Measurements from ENCODE around the gene ACSL3. TPM values are rescaled to one million over a fixed set of nuclear protein-coding genes. Genes with fewer than 3 reads are reported as not detected.

The ACSL3 gene
- total RNA-seq, 1 donor from 2014 or later: 48.9 TPM

DNA sequence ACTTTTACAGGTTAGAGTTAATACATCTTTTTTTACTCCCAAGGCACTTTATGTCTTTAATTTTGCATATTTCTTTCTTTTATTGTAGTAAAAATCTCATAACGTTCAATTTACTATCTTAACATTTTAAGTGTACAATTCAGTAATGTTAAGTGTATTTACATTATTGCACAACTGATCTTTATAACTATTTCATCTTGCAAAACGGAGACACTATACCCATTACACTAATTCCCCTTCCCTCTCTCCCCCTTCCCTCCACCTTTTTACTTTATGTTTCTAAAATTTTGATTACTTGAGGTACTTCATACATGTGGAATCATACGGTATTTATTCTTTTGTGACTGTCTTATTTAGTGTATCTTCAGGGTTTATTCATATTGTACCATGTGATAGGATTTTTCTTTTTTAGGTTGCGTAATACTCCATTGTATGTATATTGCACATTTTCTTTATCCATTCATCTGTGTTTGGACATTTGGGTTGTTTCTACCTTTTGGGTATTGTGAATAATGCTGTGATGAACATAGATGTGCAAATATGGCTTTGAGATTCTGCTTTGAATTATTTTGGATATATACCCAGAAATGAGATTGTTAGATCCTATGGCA lies 75.0 kb downstream of the ACSL3 start:
- no peak overlapping the region for H3K4me3 ChIP-seq
- no peaks in the 10 kb centered on the region for H3K27me3 ChIP-seq
- DNase-seq (ENCODE audit: low spot score in 2 of 2): no peak
- no peaks in the 10 kb centered on the region for H3K4me1 ChIP-seq
- H3K27ac ChIP-seq: no peak overlapping the region
- H3K9me3 ChIP-seq: peaks cover 8 to 24% of the 10 kb centered on the region in 2 donors
- TF ChIP-seq, protein P1, sequence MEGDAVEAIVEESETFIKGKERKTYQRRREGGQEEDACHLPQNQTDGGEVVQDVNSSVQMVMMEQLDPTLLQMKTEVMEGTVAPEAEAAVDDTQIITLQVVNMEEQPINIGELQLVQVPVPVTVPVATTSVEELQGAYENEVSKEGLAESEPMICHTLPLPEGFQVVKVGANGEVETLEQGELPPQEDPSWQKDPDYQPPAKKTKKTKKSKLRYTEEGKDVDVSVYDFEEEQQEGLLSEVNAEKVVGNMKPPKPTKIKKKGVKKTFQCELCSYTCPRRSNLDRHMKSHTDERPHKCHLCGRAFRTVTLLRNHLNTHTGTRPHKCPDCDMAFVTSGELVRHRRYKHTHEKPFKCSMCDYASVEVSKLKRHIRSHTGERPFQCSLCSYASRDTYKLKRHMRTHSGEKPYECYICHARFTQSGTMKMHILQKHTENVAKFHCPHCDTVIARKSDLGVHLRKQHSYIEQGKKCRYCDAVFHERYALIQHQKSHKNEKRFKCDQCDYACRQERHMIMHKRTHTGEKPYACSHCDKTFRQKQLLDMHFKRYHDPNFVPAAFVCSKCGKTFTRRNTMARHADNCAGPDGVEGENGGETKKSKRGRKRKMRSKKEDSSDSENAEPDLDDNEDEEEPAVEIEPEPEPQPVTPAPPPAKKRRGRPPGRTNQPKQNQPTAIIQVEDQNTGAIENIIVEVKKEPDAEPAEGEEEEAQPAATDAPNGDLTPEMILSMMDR (IDR thresholded peaks at IDR 0.05): no peak
- H3K36me3 ChIP-seq: peaks cover 35 to 89% of the 10 kb centered on the region in 2 donors
- intact Hi-C loops (cut with DNase I): no loop called here

DNA sequence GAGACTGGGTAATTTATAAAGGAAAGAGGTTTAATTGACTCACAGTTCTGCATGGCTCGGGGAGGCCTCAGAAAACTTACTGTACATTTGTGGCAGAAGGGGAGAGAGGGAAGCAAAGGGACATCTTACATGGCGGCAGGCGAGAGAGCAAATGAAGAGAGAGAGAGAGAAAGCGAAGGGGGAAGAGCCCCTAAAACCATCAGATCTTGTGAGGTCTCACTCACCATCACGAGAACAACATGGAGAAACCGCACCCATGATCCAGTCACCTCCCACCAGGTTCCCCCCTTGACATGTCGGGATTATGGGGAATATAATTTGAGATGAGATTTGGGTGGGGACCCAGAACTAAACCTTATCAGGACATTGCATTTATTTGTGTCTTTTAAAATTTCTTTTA lies 75.9 kb downstream of the ACSL3 start:
- H3K9me3 ChIP-seq: peaks cover 8 to 24% of the 10 kb centered on the region in 2 donors
- TF ChIP-seq, protein P1 (IDR thresholded peaks at IDR 0.05): no peak
- DNase-seq (ENCODE audit: low spot score in 2 of 2): no peak
- H3K4me3 ChIP-seq: no peak overlapping the region
- intact Hi-C loops (cut with DNase I): no loop called here
- H3K27me3 ChIP-seq: no peaks in the 10 kb centered on the region
- H3K27ac ChIP-seq: no peak overlapping the region
- H3K4me1 ChIP-seq: no peaks in the 10 kb centered on the region
- H3K36me3 ChIP-seq: peaks cover 33 to 88% of the 10 kb centered on the region in 2 donors

DNA sequence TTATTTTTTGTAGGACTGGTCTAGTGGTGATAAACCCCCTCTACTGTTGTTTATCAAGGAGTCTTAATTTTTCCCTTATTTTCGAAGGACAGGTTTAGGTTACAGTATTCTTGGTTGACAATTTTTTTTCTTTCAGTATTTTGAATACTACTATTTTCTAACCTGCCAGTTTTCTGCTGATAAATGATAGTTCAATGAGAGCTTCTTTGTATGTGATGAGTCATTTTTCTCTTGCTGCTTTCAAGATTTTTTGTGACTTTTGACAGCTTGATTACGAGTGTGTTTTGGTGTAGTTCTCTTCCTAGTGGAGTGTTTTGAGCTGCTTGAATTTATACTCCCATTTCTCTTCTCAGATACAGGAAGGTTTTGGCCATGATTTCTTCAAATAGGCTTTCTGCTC lies 77.5 kb downstream of the ACSL3 start:
- TF ChIP-seq, protein P1 (IDR thresholded peaks at IDR 0.05): no peak

DNA sequence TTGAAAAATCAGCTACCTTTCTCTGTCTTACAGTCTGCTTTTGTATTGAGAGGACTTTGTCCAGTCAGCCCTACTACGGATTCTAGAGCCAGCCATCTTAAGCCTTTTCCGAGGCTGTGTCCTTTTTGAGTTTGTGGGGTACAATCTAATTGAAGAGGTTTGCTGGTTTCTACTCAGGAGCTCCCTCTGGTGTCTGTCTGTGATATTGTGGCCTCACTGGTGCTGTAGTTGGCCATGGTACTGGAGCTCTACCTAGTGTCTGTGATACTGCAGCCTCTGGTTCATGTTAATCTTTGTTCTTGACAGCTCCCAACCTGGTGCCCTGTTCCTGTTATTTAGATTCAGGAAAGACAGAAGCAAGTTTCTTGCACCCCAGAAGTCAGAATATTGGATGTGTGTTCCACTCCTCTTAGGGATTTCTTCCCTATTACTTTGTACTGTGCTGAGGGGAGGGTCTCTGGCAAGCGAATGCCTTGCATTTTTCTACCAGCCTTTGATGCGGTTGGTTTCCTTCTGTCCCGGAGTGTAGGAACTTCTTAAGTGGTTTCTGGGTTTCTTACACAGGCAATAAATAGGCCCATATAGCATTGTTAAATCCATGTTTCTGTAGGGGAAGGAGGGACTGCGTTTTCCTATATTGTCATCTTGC lies 78.5 kb downstream of the ACSL3 start:
- intact Hi-C loops (cut with DNase I): no loop called here
- H3K36me3 ChIP-seq: peaks cover 24 to 72% of the 10 kb centered on the region in 2 donors
- TF ChIP-seq, protein P1 (IDR thresholded peaks at IDR 0.05): peak; percentile 19 to 46 (median 24)
- H3K4me1 ChIP-seq: peaks cover 0 to 2% of the 10 kb centered on the region in 2 donors
- H3K4me3 ChIP-seq: no peak overlapping the region
- no peak for DNase-seq (ENCODE audit: low spot score in 2 of 2)
- peaks cover 8 to 24% of the 10 kb centered on the region in 2 donors for H3K9me3 ChIP-seq
- H3K27ac ChIP-seq: no peak overlapping the region
- H3K27me3 ChIP-seq: no peaks in the 10 kb centered on the region

More for the DNA sequence above, 77.5 kb downstream of the ACSL3 start:
- H3K4me1 ChIP-seq: no peaks in the 10 kb centered on the region
- DNase-seq (ENCODE audit: low spot score in 2 of 2): no peak
- H3K4me3 ChIP-seq: no peak overlapping the region
- peaks cover 8 to 24% of the 10 kb centered on the region in 2 donors for H3K9me3 ChIP-seq
- H3K27ac ChIP-seq: no peak overlapping the region
- peaks cover 25 to 79% of the 10 kb centered on the region in 2 donors for H3K36me3 ChIP-seq
- no peaks in the 10 kb centered on the region for H3K27me3 ChIP-seq
- intact Hi-C loops (cut with DNase I): no loop called here

DNA sequence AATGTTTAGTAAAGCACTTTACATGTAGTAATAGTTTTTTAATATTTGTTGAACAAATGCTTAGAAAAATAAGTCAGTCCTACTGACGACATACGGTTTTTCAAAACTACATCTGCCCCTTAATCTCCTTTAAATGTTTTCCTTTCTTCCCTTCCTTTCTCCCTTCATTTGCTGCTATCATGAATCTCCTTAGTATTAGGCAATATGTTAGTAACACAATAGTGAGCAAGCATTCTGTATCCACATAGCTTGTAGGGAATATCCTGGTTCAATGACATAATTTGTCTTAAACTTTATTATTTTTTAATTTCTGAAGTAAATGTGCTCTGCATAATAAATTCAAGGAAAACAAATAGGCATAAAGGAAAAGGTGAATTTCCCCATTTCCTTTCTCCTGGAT lies 79.1 kb downstream of the ACSL3 start:
- TF ChIP-seq, protein P1 (IDR thresholded peaks at IDR 0.05): no peak
- intact Hi-C loops (cut with DNase I): no loop called here
- H3K4me3 ChIP-seq: no peak overlapping the region
- DNase-seq (ENCODE audit: low spot score in 2 of 2): no peak
- H3K27ac ChIP-seq: no peak overlapping the region
- peaks cover 0 to 2% of the 10 kb centered on the region in 2 donors for H3K4me1 ChIP-seq
- H3K27me3 ChIP-seq: no peaks in the 10 kb centered on the region
- peaks cover 21 to 67% of the 10 kb centered on the region in 2 donors for H3K36me3 ChIP-seq
- H3K9me3 ChIP-seq: peaks cover 8 to 24% of the 10 kb centered on the region in 2 donors

Measured in ascending aorta (tissue), 2 donors.